G401 (cell line): ENCODE results near the gene GOLGB1. TPM values are rescaled to one million over a fixed set of nuclear protein-coding genes. Genes with fewer than 3 reads are reported as not detected.
A peak's percentile ranks its signal among the peaks of the same experiment; 100 is the strongest.
"Not testable (repeated sequence)": the region's sequence is repeated elsewhere in the genome, so short reads cannot be mapped to it uniquely, and the experiment has no call there.

ENCODE experiments used
- DNase-seq: peaks from one replicate; pipeline ENCODE4 v3.0.0-alpha.2; 2015; ENCODE audit warnings: low spot score
- in situ Hi-C: cut with HindIII; loops from 2 replicates; pipeline ENCODE4 v1.10.0; 2016; ENCODE audit warnings: low sequenced_read_pairs, mixed read lengths
- total RNA-seq: library from RNA; depleted of rRNA; stranded (reverse); fragments of >200 nt; shearing (Covaris generic); gene quantifications from 2 replicates; pipeline ENCODE4 v1.2.3, GENCODE V29; 2014; rRNA removed

Gene GOLGB1, protein sequence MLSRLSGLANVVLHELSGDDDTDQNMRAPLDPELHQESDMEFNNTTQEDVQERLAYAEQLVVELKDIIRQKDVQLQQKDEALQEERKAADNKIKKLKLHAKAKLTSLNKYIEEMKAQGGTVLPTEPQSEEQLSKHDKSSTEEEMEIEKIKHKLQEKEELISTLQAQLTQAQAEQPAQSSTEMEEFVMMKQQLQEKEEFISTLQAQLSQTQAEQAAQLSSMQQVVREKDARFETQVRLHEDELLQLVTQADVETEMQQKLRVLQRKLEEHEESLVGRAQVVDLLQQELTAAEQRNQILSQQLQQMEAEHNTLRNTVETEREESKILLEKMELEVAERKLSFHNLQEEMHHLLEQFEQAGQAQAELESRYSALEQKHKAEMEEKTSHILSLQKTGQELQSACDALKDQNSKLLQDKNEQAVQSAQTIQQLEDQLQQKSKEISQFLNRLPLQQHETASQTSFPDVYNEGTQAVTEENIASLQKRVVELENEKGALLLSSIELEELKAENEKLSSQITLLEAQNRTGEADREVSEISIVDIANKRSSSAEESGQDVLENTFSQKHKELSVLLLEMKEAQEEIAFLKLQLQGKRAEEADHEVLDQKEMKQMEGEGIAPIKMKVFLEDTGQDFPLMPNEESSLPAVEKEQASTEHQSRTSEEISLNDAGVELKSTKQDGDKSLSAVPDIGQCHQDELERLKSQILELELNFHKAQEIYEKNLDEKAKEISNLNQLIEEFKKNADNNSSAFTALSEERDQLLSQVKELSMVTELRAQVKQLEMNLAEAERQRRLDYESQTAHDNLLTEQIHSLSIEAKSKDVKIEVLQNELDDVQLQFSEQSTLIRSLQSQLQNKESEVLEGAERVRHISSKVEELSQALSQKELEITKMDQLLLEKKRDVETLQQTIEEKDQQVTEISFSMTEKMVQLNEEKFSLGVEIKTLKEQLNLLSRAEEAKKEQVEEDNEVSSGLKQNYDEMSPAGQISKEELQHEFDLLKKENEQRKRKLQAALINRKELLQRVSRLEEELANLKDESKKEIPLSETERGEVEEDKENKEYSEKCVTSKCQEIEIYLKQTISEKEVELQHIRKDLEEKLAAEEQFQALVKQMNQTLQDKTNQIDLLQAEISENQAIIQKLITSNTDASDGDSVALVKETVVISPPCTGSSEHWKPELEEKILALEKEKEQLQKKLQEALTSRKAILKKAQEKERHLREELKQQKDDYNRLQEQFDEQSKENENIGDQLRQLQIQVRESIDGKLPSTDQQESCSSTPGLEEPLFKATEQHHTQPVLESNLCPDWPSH (N-terminal part only)
- total RNA-seq: 10.9 and 34.7 TPM in 2 replicates

DNA sequence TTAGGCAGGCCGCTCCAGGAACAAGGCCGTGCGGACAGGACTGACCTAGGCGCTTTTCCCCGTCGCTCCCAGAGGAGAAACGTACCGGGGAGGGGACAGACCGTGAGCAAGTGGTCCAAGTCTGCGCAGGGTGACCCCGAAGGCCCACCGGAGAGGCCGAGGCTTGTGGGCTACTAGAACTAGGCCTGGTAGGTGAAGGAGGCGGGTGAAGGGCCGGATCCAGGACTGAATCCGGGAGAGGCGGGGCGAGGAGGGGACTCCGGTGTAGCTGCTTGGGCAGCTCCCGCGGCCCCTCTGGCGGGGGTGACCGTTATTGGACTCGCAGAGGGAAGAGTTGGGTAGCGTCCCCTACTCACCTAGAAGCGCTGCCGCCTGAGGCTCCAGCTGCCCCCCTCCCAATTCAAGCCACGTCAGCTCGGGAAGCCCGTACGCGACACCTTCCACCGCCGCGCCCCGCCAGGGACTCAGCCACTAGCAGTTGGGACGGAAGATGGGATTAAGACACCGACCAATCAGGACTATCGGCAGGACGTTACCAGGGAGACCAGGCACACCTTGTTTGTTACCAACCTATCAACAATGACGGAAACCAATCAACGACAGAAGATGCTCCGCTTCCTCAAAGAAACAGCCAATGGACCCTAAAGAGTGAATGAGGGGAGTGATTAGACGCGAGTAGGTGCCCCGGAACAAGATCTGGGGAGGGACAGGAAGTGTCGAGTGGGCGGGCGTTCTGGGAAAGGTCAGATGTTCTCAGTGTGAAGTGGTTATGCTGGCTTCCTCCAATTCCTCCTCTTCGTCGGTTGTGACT is at the start of gene GOLGB1:
Gene GOLGB1 (minus strand): TSS at position 466 of the 811 bp plus-strand sequence. CDS start 18,770 bp downstream, outside the sequence.
- in situ Hi-C loops: no loop called here

DNA sequence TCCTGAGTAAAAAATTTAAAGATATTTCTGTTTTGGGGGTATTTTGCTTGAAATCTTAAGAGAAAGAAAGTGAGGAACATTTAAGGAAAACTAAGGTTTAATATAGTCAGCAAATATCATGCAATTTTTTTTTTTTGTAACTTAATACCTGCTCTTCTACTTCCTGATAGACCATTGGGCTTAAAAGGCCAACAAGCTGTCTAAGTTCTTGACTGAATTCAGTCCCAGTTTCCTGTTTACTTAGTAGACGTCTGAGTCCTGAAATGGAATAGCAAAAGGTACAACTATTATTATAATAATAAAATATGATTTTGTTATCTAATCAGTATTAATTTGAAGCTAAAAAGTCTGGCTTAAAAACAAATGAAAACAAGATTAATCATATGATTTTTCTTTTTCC is 47.4 kb upstream of the GOLGB1 start:
- in situ Hi-C loops: no loop called here
- DNase-seq: no peak

More for the DNA sequence above, at the start of gene GOLGB1:
- peak; percentile 100 for DNase-seq

DNA sequence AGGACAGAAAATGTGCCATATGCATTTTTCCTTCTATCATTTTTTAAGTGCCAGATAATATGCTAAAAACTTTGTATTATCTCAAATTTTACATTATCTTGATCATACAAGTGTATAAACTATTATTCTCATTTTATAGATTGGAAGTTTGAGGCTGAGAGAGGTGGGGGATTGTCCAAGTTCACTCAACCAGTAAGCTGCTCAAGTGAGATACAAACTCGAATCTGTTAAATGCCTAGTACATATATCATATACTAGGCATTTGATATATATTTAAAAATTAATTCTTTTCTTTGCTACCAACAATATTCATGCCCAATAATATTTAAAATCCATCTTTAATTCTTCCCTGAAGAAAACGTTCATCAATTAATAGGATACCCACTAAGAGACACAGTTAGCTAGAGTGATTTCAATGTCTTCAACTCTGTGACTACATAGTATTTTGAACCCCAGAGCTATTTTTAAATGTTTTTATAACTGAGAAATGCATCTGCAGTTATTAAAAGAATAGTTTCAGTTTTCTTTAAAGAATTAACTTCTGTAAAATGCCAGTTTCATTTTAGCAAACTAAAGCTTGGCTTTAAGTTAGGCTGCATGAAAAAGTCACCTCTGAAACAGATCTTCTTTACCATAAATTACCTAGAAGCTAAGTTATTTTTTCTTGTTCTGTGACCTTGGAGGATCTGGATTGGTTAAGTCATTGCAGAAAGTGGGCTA is 44.9 kb upstream of the GOLGB1 start:
- in situ Hi-C loops: no loop called here
- DNase-seq: no peak

DNA sequence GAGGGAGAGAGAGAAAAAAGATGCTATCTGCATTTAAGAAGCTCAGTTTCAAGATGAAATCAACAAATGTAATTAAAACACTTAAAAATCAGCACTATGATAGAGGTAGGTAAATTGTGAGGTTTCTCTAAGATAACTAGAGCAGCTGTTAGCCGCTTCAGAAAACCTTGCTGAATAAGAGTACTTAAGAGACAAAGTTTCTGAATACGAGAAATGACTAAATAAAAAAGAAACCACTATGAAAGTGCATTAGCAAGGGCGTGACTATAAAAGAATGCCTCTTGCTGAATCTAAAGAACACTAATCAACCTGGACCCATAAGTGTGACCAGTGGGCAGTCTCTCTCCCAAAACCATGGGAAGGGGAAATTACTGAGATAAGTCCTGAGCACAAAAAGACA is 43.5 kb upstream of the GOLGB1 start:
- in situ Hi-C loops: no loop called here
- no peak for DNase-seq

DNA sequence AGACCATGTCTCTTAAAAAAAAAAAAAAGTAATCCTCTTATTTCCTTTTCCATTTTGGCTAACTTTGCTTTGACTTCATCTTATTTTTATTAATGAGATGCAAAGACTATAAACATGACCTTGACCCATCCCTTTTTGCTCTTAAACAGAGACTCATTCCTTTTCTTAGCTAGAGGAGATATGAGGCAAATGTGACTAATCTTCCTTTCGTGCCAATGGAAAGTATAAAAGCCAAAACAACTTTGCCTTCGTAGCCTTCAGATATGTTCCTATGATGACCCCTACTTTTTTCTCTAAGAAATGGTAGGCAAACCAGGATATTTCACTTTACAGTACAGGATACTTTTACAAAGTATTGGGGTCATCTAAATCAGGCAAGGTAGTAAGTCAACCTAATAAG is 36.9 kb upstream of the GOLGB1 start:
- in situ Hi-C loops: no loop called here
- DNase-seq: no peak

DNA sequence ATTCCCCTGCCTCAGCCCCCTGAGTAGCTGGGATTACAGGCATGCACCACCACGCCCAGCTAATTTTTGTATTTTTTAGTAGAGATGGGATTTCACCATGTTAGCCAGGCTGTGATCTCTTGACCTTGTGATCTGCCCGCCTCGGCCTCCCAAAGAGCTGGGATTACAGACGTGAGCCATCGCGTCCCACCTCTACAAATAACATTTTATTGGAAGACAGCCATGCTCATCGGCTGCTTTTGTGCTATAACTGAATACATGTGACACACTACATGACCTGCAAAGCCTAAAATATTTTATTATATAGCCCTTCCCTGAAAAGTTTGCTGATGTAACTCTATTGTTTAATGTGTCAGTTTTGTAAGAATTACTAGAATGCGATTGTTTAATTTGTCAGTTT is 33.2 kb upstream of the GOLGB1 start:
- in situ Hi-C loops, DNase-seq: not testable (repeated sequence)

DNA sequence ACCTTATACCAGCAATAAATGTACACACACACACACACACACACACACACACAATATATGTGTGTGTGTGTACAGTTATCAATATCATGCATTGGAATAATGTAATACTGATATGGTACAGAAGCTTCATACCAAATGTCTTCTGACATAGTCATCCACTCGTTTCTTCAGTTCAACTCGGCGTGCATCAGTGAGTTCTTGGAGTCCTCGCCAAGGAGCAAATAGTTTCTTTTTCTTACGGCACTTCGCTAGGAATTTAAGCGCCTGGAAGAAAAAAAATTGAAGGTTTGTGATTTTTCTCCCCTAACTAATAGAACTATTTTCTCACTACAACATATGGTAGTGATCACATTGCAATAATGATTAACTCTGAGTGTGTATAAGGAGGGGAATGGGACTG is 32.1 kb upstream of the GOLGB1 start:
- no peak for DNase-seq
- in situ Hi-C loops: no loop called here

DNA sequence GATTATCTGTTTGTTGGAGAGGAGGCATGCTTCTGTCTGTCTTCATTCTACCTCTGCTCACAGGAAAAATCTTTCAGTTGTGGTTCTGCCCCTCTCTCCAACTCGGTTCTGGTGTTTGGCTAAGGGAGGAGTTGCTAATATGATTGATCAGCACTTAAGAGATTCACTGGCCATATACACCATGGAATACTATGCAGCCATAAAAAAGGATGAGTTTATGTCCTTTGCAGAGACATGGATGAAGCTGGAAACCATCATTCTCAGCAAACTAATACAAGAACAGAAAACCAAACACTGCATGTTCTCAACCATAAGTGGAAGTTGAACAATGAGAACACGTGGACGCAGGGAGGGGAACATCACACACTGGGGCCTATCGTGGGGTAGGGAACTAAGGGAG is 25.6 kb upstream of the GOLGB1 start:
- in situ Hi-C loops, DNase-seq: not testable (repeated sequence)

DNA sequence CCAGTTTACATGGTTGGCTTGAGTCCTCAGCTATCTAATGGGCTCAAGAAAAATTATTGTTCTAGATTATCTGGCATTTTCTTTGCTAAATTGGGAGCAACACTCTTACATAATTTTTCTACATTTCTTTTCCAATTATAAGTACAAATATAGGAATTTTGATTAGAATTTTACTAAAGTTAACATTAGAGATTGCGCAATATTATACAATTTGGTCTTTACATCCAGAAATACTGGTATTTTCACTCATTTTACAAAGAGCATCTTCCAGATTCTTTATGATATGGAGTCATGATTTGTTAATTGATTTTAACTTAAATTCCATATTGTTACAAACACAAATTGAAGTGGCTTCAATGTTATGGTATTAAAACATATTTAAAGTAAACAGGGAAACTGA is 19.7 kb upstream of the GOLGB1 start:
- no peak for DNase-seq
- in situ Hi-C loops: no loop called here

DNA sequence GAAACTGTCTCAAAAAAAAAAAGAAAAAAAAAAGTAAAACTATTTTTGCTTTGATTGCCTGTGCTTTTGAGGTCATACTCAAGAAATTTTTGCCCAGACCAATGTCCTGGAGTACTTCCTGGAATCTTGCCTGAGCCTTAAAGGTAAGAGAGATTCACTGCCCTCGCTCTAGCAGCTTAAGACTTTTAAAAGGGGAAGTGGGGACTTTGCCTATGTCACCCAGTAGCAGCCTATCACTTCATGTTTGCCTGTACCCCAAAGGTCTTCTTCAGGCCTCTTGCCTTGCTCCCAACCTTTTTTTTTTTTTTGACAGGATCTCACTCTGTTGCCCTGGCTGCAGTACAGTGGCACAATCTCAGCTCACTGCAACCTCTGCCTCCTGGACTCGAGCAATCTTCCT is 18.9 kb upstream of the GOLGB1 start:
- in situ Hi-C loops: no loop called here

DNA sequence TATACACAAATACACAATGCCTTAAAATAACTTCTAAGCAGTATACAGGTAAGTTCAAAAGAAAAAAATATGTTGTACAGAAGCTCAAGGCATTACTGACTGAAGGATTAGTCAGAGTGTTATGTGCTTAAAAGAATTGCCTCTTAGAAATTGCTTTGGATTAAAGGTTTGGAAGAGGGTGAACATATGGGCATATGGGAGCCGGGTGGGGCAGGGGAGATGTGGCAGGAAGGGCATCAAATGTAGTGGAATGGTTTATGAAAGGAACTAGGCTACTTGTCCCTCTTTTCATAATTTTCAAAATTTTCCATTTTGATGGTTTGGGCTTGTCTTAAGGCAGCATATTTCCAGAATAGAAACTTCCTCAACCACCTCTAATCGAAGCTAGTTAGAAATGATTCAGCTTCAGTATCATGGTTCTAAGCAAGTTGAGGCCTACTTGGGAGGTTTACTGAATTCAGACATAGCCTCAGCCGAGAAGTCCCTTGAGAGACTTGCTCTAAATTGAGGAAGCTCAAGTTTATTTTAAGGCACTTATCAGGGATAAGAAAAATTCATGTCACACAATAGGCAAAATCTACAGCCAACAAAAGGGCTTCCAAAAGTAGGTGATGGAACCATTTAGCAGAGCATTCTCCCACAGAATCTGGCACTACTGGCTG is 10.1 kb upstream of the GOLGB1 start:
- in situ Hi-C loops: no loop called here
- no peak for DNase-seq

More for the DNA sequence above, 18.9 kb upstream of the GOLGB1 start:
- no peak for DNase-seq

DNA sequence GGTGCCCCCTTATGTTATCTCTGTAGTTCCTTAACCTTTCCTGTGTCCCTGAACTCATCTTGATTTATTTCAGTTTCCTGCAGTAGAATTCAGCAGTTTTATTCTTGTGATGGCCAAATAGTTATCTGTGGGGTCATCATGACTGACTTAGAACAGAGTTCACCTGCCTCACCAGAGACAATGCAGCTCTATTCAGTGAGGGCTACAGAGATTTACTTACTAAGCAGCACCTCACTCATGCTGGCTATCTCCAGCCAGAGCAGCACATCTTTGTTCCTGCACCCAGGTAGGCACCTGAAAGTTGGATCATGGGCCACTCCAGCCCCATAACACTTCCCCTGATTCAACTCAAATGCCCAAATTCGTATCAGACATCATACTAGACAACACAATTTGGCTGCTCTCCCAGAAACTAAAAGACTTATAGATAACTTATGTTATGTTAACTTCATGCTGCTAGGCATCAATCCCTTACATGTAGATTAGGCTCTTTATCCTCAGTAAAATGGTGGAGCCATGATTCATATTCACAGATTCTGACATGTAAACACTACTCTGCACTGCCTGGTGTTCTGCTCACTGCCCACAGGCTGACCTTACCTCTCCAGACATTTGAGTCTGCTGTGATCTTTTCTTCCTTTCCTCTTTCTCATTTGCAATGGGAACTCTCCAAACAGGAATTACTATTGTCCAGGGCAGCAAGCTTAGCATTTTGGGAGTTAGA is 9.3 kb upstream of the GOLGB1 start:
- in situ Hi-C loops: no loop called here
- DNase-seq: no peak

DNA sequence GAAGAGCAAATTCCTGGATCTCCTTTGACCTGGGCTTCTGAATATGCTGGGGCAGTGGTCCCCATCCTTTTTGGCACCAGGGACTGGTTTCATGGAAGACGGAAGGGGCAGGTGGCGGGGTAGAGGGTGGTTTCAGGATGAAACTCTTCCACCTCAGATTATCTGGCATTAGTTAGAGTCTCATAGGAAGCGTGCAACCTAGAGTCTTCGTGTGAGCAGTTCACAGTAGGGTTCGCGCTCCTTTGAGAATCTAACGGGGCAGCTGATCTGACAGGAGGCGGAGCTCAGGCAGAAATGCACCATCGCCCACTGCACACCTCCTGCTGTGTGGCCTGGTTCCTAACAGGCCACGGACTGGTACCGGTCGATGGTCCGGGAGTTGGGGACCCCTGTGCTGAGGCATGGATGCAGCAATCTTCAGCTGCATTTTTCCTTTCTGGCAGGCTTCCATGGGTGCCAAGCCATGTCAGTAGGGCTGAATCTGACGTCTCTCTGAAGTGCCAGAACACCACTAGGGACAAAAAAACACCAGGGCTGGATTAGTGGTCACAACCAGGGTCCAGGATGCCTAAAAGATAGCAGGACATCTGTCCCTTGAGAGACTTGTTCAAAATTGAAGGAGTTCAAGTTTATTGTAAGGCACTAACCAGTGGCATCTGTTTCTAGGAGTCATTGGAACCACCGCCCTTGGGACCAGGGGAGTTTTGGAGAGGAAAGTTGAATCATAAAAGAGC is 8.4 kb upstream of the GOLGB1 start:
- DNase-seq: no peak
- in situ Hi-C loops: no loop called here

DNA sequence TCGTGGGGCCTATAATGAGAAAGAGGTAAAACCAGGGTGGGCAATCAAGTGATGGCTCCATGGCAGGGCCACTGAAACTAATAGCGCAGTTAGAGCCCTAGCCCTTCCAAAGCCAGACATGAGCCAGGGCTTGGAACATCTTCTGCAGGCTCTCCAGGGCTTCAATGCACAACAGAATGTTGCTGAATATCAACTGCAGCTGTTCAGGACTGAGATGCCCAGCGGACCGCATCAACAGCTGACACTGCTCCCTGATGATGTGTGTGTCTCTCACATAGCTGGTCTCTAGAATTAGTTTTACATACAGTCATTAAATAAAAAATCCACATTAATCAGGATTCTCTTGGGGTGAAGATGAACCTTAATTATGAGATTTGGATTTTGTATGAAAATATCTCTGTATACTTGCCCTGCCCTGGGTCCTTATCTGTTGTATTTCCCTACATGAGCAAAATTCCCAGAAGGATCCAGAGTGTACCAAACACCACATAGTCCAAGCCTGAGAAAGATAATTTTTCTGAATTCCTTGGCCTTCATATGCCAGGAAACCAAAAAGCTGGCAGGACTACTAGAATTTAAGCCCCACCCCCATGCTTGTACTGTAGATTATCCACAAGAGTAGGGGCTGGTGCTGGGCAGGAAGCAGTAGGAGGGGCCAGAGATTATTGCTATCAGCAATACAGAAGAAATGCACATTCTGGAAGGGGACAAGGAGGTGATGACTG is 7.7 kb upstream of the GOLGB1 start:
- in situ Hi-C loops: no loop called here
- no peak for DNase-seq

DNA sequence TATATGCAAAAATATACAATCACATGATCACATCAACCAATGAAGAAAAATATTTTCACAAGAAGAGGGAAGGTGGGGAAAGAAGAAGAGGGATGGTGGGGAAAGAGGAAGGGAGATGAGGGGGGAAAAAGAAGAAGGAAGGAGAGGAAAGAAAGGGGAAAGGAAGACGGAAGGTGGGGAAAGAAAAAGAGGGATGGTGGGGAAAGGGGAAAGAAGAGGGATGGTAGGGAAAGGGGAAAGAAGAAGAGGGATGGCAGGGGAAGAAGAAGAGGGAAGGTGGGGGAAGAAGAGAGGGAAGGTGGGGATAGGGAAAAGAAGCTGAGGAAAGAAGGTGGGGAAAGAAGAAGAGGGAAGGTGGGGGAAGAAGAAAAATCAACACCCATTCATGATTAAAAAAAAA is 3.2 kb upstream of the GOLGB1 start:
- in situ Hi-C loops: no loop called here
- DNase-seq: no peak

DNA sequence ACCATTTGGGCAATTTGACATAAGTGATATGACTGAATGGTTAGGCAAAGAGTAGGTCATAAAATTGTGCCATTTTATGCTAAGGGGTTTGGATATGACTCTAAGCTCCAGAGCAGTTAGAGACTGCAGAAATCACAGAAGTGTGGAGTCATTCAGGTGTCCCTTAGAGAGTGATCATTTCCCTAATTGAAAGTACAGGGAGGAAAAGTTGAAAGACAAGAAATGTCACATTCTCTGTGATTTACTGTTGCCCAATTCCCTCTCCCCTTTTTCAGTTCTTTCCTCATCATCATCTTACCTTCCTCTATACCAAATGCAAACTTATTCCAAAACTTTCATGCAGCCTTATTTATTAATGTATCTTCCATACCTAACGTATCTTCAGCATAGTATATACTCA is 2.7 kb upstream of the GOLGB1 start:
- in situ Hi-C loops: no loop called here
- DNase-seq: no peak
